Neural crest cell (in vitro differentiated cells): Measurements from ENCODE around the gene CACUL1. TPM values are rescaled to one million over a fixed set of nuclear protein-coding genes. Genes with fewer than 3 reads are reported as not detected.

Experiments
- DNase-seq: peaks from one replicate; pipeline ENCODE4 v3.0.0; 2021; ENCODE audit warnings: low read depth, mixed read lengths, low spot score
- H3K27ac Mint-ChIP-seq: one replicate; pipeline ENCODE4 v1.8.0; 2021; ENCODE audit warnings: mild to moderate bottlenecking, mixed read lengths; ENCODE audit not compliant: unreplicated experiment
- H3K27me3 Mint-ChIP-seq: 2 replicates; pipeline ENCODE4 v1.8.0; 2021; ENCODE audit warnings: low read depth, mild to moderate bottlenecking, mixed read lengths
- H3K36me3 Mint-ChIP-seq: 2 replicates; pipeline ENCODE4 v1.8.0; 2021; ENCODE audit warnings: low read depth, mild to moderate bottlenecking, mixed read lengths
- H3K4me1 Mint-ChIP-seq: 2 replicates; pipeline ENCODE4 v1.8.0; 2021; ENCODE audit warnings: mixed read lengths
- H3K4me3 Mint-ChIP-seq: one replicate; pipeline ENCODE4 v1.8.0; 2021; ENCODE audit warnings: mild to moderate bottlenecking, mixed read lengths
- H3K9me3 Mint-ChIP-seq: 2 replicates; pipeline ENCODE4 v1.8.0; 2021; ENCODE audit warnings: mixed read lengths
- CTCF ChIP-seq: fragments of 200-600 bp; sonication (generic); conservative IDR thresholded peaks from 2 replicates; pipeline ENCODE4 v1.5.0; 2021; ENCODE audit warnings: antibody characterized with exemption, mild to moderate bottlenecking
- total RNA-seq: library from RNA; stranded (reverse); gene quantifications from 2 replicates; pipeline ENCODE4 v1.2.1, GENCODE V29; 2021

The CACUL1 gene
- total RNA-seq, 1 donor from 2014 or later, result 45.2 TPM

GRCh38 chr10:118642228-118642627 lies 112.5 kb downstream of the CACUL1 start:
- H3K27ac Mint-ChIP-seq, result no peak overlapping the region
- H3K36me3 Mint-ChIP-seq, result no peaks in the 10 kb centered on the region
- H3K4me1 Mint-ChIP-seq, result no peaks in the 10 kb centered on the region
- no peak for DNase-seq
- TF ChIP-seq CTCF, result no peak
- no peaks in the 10 kb centered on the region for H3K9me3 Mint-ChIP-seq
- peaks cover 72% of the 10 kb centered on the region for H3K27me3 Mint-ChIP-seq
- no peak overlapping the region for H3K4me3 Mint-ChIP-seq

- Mint-ChIP-seq H3K4me3 (no peak overlapping the region), H3K27me3 (peaks cover 52% of the 10 kb centered on the region), H3K36me3 (no peaks in the 10 kb centered on the region), H3K9me3 (no peaks in the 10 kb centered on the region), H3K27ac (peak overlapping the region; percentile 24), H3K4me1 (no peaks in the 10 kb centered on the region)
- no peak for DNase-seq
- no peak for TF ChIP-seq CTCF
Measured at GRCh38 chr10:118638680-118639079, 116.1 kb downstream of the CACUL1 start.

- no peak for DNase-seq
- Mint-ChIP-seq H3K27me3 (peaks cover 63% of the 10 kb centered on the region), H3K27ac (no peak overlapping the region), H3K4me1 (no peaks in the 10 kb centered on the region), H3K36me3 (no peaks in the 10 kb centered on the region), H3K9me3 (no peaks in the 10 kb centered on the region), H3K4me3 (no peak overlapping the region)
- TF ChIP-seq CTCF, result no peak
Measured at GRCh38 chr10:118635674-118636402, 118.9 kb downstream of the CACUL1 start.

GRCh38 chr10:118633786-118634185 lies 121.0 kb downstream of the CACUL1 start:
- H3K9me3 Mint-ChIP-seq, result no peaks in the 10 kb centered on the region
- peak overlapping the region; percentile 8 for H3K27ac Mint-ChIP-seq
- DNase-seq, result no peak
- no peaks in the 10 kb centered on the region for H3K36me3 Mint-ChIP-seq
- no peaks in the 10 kb centered on the region for H3K4me1 Mint-ChIP-seq
- peaks cover 69% of the 10 kb centered on the region for H3K27me3 Mint-ChIP-seq
- no peak for TF ChIP-seq CTCF
- H3K4me3 Mint-ChIP-seq, result no peak overlapping the region

GRCh38 chr10:118629211-118629610 lies 125.6 kb downstream of the CACUL1 start:
- H3K4me1 Mint-ChIP-seq, result peaks cover 6% of the 10 kb centered on the region
- no peaks in the 10 kb centered on the region for H3K36me3 Mint-ChIP-seq
- no peak for TF ChIP-seq CTCF
- H3K9me3 Mint-ChIP-seq, result no peaks in the 10 kb centered on the region
- no peak overlapping the region for H3K4me3 Mint-ChIP-seq
- peaks cover 67% of the 10 kb centered on the region for H3K27me3 Mint-ChIP-seq
- H3K27ac Mint-ChIP-seq, result no peak overlapping the region
- DNase-seq, result no peak
